ENCODE results near the gene ZMYND8. TPM values are rescaled to one million over a fixed set of nuclear protein-coding genes. Genes with fewer than 3 reads are reported as not detected.
A peak's percentile ranks its signal among the peaks of the same experiment; 100 is the strongest.

Gene ZMYND8
- total RNA-seq, 2 experiments from 2014 or later = 33.0 to 34.3 TPM

DNA sequence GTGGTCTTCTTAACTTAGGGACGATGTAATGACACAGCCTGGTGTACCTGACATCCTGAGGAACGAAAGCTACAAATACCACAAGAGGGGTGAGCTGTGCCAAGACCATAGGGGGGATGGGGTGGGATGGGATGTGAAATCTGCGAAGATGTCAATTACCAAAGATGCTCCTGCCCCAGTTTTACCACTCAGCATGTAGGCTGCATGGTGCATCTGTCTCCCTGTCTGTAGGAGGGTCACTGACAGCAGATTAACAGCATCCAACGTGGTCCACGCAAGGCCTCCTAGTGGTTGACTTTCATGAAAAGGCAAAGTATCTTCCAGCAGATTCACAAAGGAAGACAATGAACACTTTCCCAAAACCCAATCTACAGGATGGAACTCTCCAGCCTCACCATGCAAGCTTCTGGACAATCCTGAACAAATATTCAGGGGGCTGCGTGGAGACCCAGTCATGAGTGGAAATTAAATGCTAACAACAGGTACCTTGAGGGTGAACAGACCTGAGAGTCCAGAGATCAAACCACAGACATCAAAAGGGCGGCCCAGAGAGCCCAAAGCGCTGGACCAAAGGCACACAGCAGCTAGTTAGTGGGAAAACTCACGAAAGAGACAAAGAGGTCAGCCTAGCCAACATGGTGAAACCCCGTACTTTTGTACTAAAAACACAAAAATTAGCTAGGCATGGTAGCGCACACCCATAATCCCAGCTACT, 44.4 kb downstream of the ZMYND8 start:
- H3K36me3 ChIP-seq (ENCODE audit: insufficient read depth, low read length) = peaks cover 31% of the 10 kb centered on the region
- H3K27me3 Mint-ChIP-seq = no peaks in the 10 kb centered on the region
- CTCF ChIA-PET = no interaction called here

DNA sequence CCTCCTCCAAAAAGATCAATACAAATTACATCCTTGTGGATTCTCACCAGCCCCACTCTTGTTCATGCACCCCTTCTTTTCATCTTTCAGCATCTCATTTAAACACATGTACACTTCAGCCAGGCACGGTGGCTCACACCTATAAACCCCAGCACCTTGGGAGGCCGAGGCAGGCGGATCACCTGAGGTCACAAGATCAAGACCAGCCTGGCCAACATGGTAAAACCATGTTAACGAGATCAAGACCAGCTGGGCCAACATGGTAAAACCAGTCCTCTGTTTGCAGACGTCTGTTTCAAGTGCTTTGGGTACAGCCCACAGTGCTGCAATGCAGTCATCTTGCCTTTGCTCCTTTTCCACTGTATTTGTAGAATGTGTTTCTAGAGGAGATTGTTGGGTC, 45.3 kb downstream of the ZMYND8 start:
- ChIA-PET POLR2A (no interaction called here), CTCF (no interaction called here)
- Mint-ChIP-seq H3K4me1 (ENCODE audit: low read depth) (peaks cover 32% of the 10 kb centered on the region), H3K4me3 (no peak overlapping the region), H3K9me3 (no peaks in the 10 kb centered on the region), H3K27ac (peak overlapping the region; percentile 31), H3K36me3 (ENCODE audit: low read depth) (peaks cover 64% of the 10 kb centered on the region), H3K27me3 (no peaks in the 10 kb centered on the region)
- intact Hi-C loops (cut with DNase I, micrococcal nuclease) = no loop called here
- Histone ChIP-seq H3K4me1 (ENCODE audit: insufficient read depth, low read length) (peaks cover 3% of the 10 kb centered on the region), H3K4me3 (ENCODE audit: low read length) (no peak overlapping the region), H3K9me3 (ENCODE audit: control insufficient read depth in 1 of 2, insufficient read depth in 1 of 2, low read length in 2 of 2) (no peaks in the 10 kb centered on the region), H3K36me3 (ENCODE audit: insufficient read depth, low read length) (peaks cover 39% of the 10 kb centered on the region), H3K27ac (ENCODE audit: low read depth in 1 of 2, low read length in 2 of 2) (no peak overlapping the region), H3K27me3 (ENCODE audit: control insufficient read depth in 1 of 2, insufficient read depth in 2 of 2, low read length in 2 of 2) (no peaks in the 10 kb centered on the region)
- TF ChIP-seq, protein P1, sequence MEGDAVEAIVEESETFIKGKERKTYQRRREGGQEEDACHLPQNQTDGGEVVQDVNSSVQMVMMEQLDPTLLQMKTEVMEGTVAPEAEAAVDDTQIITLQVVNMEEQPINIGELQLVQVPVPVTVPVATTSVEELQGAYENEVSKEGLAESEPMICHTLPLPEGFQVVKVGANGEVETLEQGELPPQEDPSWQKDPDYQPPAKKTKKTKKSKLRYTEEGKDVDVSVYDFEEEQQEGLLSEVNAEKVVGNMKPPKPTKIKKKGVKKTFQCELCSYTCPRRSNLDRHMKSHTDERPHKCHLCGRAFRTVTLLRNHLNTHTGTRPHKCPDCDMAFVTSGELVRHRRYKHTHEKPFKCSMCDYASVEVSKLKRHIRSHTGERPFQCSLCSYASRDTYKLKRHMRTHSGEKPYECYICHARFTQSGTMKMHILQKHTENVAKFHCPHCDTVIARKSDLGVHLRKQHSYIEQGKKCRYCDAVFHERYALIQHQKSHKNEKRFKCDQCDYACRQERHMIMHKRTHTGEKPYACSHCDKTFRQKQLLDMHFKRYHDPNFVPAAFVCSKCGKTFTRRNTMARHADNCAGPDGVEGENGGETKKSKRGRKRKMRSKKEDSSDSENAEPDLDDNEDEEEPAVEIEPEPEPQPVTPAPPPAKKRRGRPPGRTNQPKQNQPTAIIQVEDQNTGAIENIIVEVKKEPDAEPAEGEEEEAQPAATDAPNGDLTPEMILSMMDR (IDR thresholded peaks at IDR 0.05) = no peak
- ATAC-seq (ENCODE audit: poor library complexity) = no peak
- no peak for DNase-seq

More for the DNA sequence above, 44.4 kb downstream of the ZMYND8 start:
- POLR2A ChIA-PET = no interaction called here
- Histone ChIP-seq H3K27me3 (ENCODE audit: control insufficient read depth in 1 of 2, insufficient read depth in 2 of 2, low read length in 2 of 2) (no peaks in the 10 kb centered on the region), H3K4me1 (ENCODE audit: insufficient read depth, low read length) (peaks cover 11% of the 10 kb centered on the region), H3K9me3 (ENCODE audit: control insufficient read depth in 1 of 2, insufficient read depth in 1 of 2, low read length in 2 of 2) (no peaks in the 10 kb centered on the region), H3K4me3 (ENCODE audit: low read length) (no peak overlapping the region), H3K27ac (ENCODE audit: low read depth in 1 of 2, low read length in 2 of 2) (no peak overlapping the region)
- TF ChIP-seq, protein P1 (IDR thresholded peaks at IDR 0.05) = no peak
- Mint-ChIP-seq H3K27ac (no peak overlapping the region), H3K4me3 (no peak overlapping the region), H3K36me3 (ENCODE audit: low read depth) (peaks cover 56% of the 10 kb centered on the region), H3K4me1 (ENCODE audit: low read depth) (peaks cover 33% of the 10 kb centered on the region), H3K9me3 (no peaks in the 10 kb centered on the region)
- no peak for DNase-seq
- intact Hi-C loops (cut with DNase I, micrococcal nuclease) = no loop called here
- ATAC-seq (ENCODE audit: poor library complexity) = no peak

DNA sequence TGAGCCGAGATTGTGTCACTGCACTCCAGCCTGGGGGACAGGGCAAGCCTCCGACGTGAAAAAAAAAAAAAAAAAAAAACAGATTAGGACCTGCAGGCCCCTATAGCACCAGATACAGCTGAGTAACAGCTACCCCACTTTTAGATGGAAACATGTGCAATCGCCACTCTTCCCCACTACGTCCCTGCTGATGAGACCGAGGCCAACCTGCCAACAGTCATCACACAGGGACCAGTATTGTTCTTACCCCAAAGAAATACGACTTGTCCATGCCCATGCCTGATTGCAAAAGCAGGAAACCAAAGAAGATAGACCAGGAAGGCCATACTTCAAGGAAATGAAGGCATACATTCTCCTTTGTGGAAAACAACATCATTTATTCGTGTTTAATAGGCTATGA, 45.8 kb downstream of the ZMYND8 start:
- Mint-ChIP-seq H3K27me3 (no peaks in the 10 kb centered on the region), H3K4me3 (no peak overlapping the region), H3K9me3 (no peaks in the 10 kb centered on the region), H3K4me1 (ENCODE audit: low read depth) (peaks cover 32% of the 10 kb centered on the region), H3K36me3 (ENCODE audit: low read depth) (peaks cover 68% of the 10 kb centered on the region), H3K27ac (peak overlapping the region; percentile 31)
- intact Hi-C loops (cut with DNase I, micrococcal nuclease) = no loop called here
- Histone ChIP-seq H3K4me3 (ENCODE audit: low read length) (no peak overlapping the region), H3K27me3 (ENCODE audit: control insufficient read depth in 1 of 2, insufficient read depth in 2 of 2, low read length in 2 of 2) (no peaks in the 10 kb centered on the region), H3K27ac (ENCODE audit: low read depth in 1 of 2, low read length in 2 of 2) (no peak overlapping the region), H3K9me3 (ENCODE audit: control insufficient read depth in 1 of 2, insufficient read depth in 1 of 2, low read length in 2 of 2) (no peaks in the 10 kb centered on the region), H3K4me1 (ENCODE audit: insufficient read depth, low read length) (peaks cover 1% of the 10 kb centered on the region), H3K36me3 (ENCODE audit: insufficient read depth, low read length) (peaks cover 44% of the 10 kb centered on the region)
- ChIA-PET CTCF (no interaction called here), POLR2A (no interaction called here)
- DNase-seq (no peak), ATAC-seq (ENCODE audit: poor library complexity) (no peak)
- TF ChIP-seq, protein P1 (IDR thresholded peaks at IDR 0.05) = no peak
